Keratinocyte (primary cell): ENCODE data around the gene C2CD2L. TPM values are rescaled to one million over a fixed set of nuclear protein-coding genes. Genes with fewer than 3 reads are reported as not detected.

Experiments
- DNase-seq: peaks from one replicate; pipeline ENCODE4 v3.0.0-alpha.2; 2011; ENCODE audit warnings: low read depth, missing footprints, low spot score
- FAIRE-seq: peaks from 2 replicates; lab custom pipeline; 2011; peaks lifted over from hg19 to GRCh38; lab: Jason Lieb, UNC
- H2AFZ ChIP-seq: 2 replicates; pipeline ENCODE4 v1.6.0; 2012; ENCODE audit warnings: low read length, control low read depth, inconsistent platforms; ENCODE audit not compliant: control insufficient read depth
- H3K27ac ChIP-seq: 2 replicates; pipeline ENCODE4 v1.5.1; 2011; ENCODE audit warnings: low read length; ENCODE audit not compliant: control insufficient read depth, insufficient read depth
- H3K27me3 ChIP-seq: 3 replicates; pipeline ENCODE4 v1.6.0; 2011; ENCODE audit warnings: low read length; ENCODE audit not compliant: control insufficient read depth, insufficient read depth; ENCODE audit errors: extremely low read depth
- H3K36me3 ChIP-seq, 2 experiments: 2 replicates in 1 of 2; 3 replicates in 1 of 2; pipeline ENCODE4 v1.5.1; 2011; ENCODE audit warnings: low read length in 2 of 2, mild to moderate bottlenecking in 1 of 2; ENCODE audit not compliant: control insufficient read depth in 2 of 2, insufficient read depth in 2 of 2; ENCODE audit errors: extremely low read depth in 1 of 2
- H3K4me1 ChIP-seq: 3 replicates; pipeline ENCODE4 v1.5.1; 2011; ENCODE audit warnings: low read length; ENCODE audit not compliant: control insufficient read depth, insufficient read depth; ENCODE audit errors: extremely low read depth
- H3K4me2 ChIP-seq: 3 replicates; pipeline ENCODE4 v1.6.0; 2011; ENCODE audit warnings: low read depth, low read length; ENCODE audit not compliant: control insufficient read depth, insufficient read depth; ENCODE audit errors: extremely low read depth
- H3K4me3 ChIP-seq, 3 experiments: fragments of 200-600 bp in 1 of 3; sonication (generic) in 1 of 3; 2 replicates in 2 of 3; 3 replicates in 1 of 3; pipeline ENCODE4 v1.5.1; 2011 to 2016; ENCODE audit warnings: low read length in 3 of 3, mild to moderate bottlenecking in 3 of 3, control low read depth in 2 of 3, inconsistent platforms in 1 of 3, low read depth in 1 of 3, mixed read lengths in 1 of 3, mixed run types in 1 of 3, moderate library complexity in 1 of 3; ENCODE audit not compliant: control insufficient read depth in 2 of 3, insufficient read depth in 2 of 3; ENCODE audit errors: extremely low read depth in 1 of 3
- H3K79me2 ChIP-seq: 2 replicates; pipeline ENCODE4 v1.6.0; 2012; ENCODE audit warnings: low read length; ENCODE audit not compliant: control insufficient read depth, insufficient read depth
- H3K9ac ChIP-seq: 3 replicates; pipeline ENCODE4 v1.6.0; 2011; ENCODE audit warnings: low read length; ENCODE audit not compliant: control insufficient read depth, insufficient read depth; ENCODE audit errors: extremely low read depth
- H3K9me1 ChIP-seq: 3 replicates; pipeline ENCODE4 v1.6.0; 2011; ENCODE audit warnings: low read length; ENCODE audit not compliant: control insufficient read depth, insufficient read depth; ENCODE audit errors: extremely low read depth
- H3K9me3 ChIP-seq: 2 replicates; pipeline ENCODE4 v1.5.1; 2012; ENCODE audit warnings: low read depth, low read length; ENCODE audit not compliant: control insufficient read depth
- H4K20me1 ChIP-seq: 3 replicates; pipeline ENCODE4 v1.6.0; 2011; ENCODE audit warnings: low read length; ENCODE audit not compliant: control insufficient read depth, insufficient read depth; ENCODE audit errors: extremely low read depth
- CTCF ChIP-seq, 3 experiments: IDR thresholded peaks in 1 of 3; conservative IDR thresholded peaks in 1 of 3; optimal IDR thresholded peaks in 1 of 3; 2 replicates in 2 of 3; 3 replicates in 1 of 3; pipeline versions ENCODE3 to v1.5.1; 2011; ENCODE audit warnings: low read length in 3 of 3, mild to moderate bottlenecking in 3 of 3, moderate library complexity in 2 of 3, control low read depth in 1 of 3, inconsistent platforms in 1 of 3; ENCODE audit not compliant: insufficient read depth in 2 of 3; ENCODE audit errors: extremely low read depth in 1 of 3
- EZH2 ChIP-seq: IDR thresholded peaks from one replicate; pipeline ENCODE4 v1.6.1; 2012; ENCODE audit warnings: inconsistent platforms, mild to moderate bottlenecking, low read length, moderate library complexity
- dilution Hi-C: fragments of 300-500 bp; cut with MboI; formaldehyde crosslinking; loops from one replicate; pipeline ENCODE4 v1.7.0; 2020; ENCODE audit warnings: low sequenced_read_pairs; ENCODE audit not compliant: extremely low pct_ligation_motif_present
- polyA plus RNA-seq, 5 experiments: library from polyadenylated mRNA; depleted of rRNA in 3 of 5; stranded (reverse) in 3 of 5; stranded (forward) in 1 of 5; unstranded in 1 of 5; fragments of >200 nt; gene quantifications; 1 replicate in 1 of 5; 2 replicates in 3 of 5; 3 replicates in 1 of 5; pipeline versions ENCODE4 v1.2.1 to v1.2.3, GENCODE V29; 2011 to 2012; ENCODE audit warnings: missing spikeins in 2 of 5, low read depth in 1 of 5, low replicate concordance in 1 of 5

C2CD2L gene
- polyA plus RNA-seq, 1 donor (not counting 4 experiments of a cell fraction or from before 2014, with no cell fraction given), result 2.9 TPM

DNA sequence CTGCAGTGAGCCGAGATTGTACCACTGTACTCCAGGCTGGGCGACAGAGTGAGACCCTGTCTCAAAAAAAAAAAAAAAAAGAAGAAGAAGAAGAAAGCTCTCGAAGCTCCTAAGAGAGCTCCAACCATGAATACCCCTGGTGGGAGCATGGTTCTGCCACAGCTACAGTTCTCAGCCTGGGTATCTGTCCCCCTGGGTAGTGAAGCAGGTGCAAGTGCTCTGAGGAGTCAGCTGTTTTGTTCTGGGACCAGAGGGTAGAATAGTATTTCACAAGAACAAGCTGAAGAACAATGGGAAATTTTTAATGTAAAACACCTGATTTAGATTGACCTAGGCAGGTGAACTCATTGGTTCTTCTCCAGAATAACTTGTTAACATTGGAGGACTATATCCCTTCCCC, 45.9 kb upstream of the C2CD2L start:
- Histone ChIP-seq H3K4me2 (no peak overlapping the region), H3K27ac (no peak overlapping the region), H3K4me3 (no peak overlapping the region), H3K9me3 (no peaks in the 10 kb centered on the region), H3K9me1 (no peaks in the 10 kb centered on the region), H2AFZ (no peak overlapping the region), H3K79me2 (peaks cover 10% of the 10 kb centered on the region), H3K27me3 (no peaks in the 10 kb centered on the region), H3K4me1 (peaks cover 6% of the 10 kb centered on the region), H4K20me1 (no peaks in the 10 kb centered on the region), H3K36me3 (no peaks in the 10 kb centered on the region), H3K9ac (no peak overlapping the region)
- TF ChIP-seq EZH2 (no peak), CTCF (optimal IDR thresholded peaks at IDR 0.05 in 1 of 3, IDR thresholded peaks at IDR 0.05 in 1 of 3, conservative IDR thresholded peaks at IDR 0.05 in 1 of 3; ENCODE audit: extremely low read depth in 1 of 3, insufficient read depth in 2 of 3, low read length in 3 of 3) (no peak)
- FAIRE-seq, result no peak
- no peak for DNase-seq
- dilution Hi-C loops, result no loop called here

DNA sequence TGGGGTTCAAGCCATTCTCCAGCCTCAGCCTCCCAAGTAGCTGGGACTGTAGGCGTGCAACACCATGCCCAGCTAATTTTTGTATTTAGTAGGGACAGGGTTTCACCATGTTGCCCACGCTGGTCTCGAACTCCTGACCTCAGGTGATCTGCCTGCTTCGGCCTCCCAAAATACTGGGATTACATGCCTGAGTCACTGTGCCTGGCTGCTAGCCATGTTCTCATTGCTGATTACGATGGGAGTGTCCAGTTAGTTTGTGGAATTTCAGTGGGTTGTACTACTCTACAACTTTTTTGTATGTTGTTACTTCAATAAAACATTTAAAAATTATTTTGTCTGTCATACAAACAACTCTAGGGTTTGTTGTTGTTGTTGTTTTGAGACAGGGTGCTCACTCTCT, 44.4 kb upstream of the C2CD2L start:
- no peak overlapping the region for H3K4me2 ChIP-seq
- H3K4me1 ChIP-seq, result peaks cover 9% of the 10 kb centered on the region
- peaks cover 9% of the 10 kb centered on the region for H3K79me2 ChIP-seq
- H3K9me3 ChIP-seq, result no peaks in the 10 kb centered on the region
- H4K20me1 ChIP-seq, result no peaks in the 10 kb centered on the region
- TF ChIP-seq EZH2 (no peak), CTCF (optimal IDR thresholded peaks at IDR 0.05 in 1 of 3, IDR thresholded peaks at IDR 0.05 in 1 of 3, conservative IDR thresholded peaks at IDR 0.05 in 1 of 3; ENCODE audit: extremely low read depth in 1 of 3, insufficient read depth in 2 of 3, low read length in 3 of 3) (no peak)
- H3K9me1 ChIP-seq, result no peaks in the 10 kb centered on the region
- dilution Hi-C loops, result no loop called here
- no peak overlapping the region for H3K4me3 ChIP-seq
- no peak for FAIRE-seq
- H2AFZ ChIP-seq, result no peak overlapping the region
- DNase-seq, result no peak
- no peaks in the 10 kb centered on the region for H3K36me3 ChIP-seq
- no peaks in the 10 kb centered on the region for H3K27me3 ChIP-seq
- H3K9ac ChIP-seq, result no peak overlapping the region
- no peak overlapping the region for H3K27ac ChIP-seq
